Measurements from ENCODE around the gene NDUFA5. TPM values are rescaled to one million over a fixed set of nuclear protein-coding genes. Genes with fewer than 3 reads are reported as not detected.
A peak's percentile ranks its signal among the peaks of the same experiment; 100 is the strongest.
"Not testable (repeated sequence)": the region's sequence is repeated elsewhere in the genome, so short reads cannot be mapped to it uniquely, and the experiment has no call there.

NDUFA5 gene
- polyA plus RNA-seq, 2 donors: 43.6 to 94.0 TPM

- no peaks in the 10 kb centered on the region for H3K9me3 ChIP-seq (ENCODE audit: control insufficient read depth in 2 of 2, insufficient read depth in 1 of 2, low read depth in 1 of 2, low read length in 1 of 2)
- H3K27ac ChIP-seq (ENCODE audit: low read depth in 2 of 2, low read length in 1 of 2): no peak overlapping the region
- H3K27me3 ChIP-seq (ENCODE audit: control insufficient read depth in 1 of 2, insufficient read depth in 2 of 2, low read length in 2 of 2): no peaks in the 10 kb centered on the region
- H3K4me1 ChIP-seq (ENCODE audit: control insufficient read depth in 2 of 2, insufficient read depth in 2 of 2, low read length in 1 of 2): no peaks in the 10 kb centered on the region
- no peak overlapping the region for H3K4me3 ChIP-seq (ENCODE audit: low read depth in 1 of 2, low read length in 2 of 2)
- H3K36me3 ChIP-seq (ENCODE audit: control insufficient read depth in 2 of 2, insufficient read depth in 2 of 2, low read length in 1 of 2): no peaks in the 10 kb centered on the region
Measured at GRCh38 chr7:123562121-123562520, 4.5 kb upstream of the NDUFA5 start.

DNA sequence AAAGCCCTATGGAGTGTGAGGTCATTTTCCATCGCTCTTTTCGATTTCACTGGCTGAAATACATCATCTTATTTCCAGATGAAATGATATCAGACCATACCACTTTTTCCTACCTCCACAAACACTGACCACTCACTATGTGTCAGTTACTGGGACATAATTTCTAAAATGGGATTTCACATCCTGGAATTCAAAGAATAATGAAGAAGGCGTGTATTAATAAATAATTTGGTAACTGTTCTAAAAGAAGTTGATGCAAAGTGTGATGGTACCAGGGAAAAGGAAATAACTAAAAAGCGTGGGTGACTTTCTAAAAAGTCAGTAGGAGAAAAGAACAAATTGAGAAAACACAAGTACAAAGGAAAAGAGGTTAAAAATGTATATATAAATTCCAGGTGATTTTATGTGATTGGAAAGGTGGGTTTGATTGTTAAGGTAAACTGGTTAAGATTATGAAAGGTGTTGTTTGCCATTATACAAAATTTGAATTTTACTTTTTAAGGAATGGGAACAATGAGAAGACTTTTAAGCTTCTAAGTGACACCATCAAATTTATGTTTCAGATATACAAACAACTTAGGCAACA is 764 bp upstream of the NDUFA5 start:
- Histone ChIP-seq H3K27me3 (ENCODE audit: control insufficient read depth in 1 of 2, insufficient read depth in 2 of 2, low read length in 2 of 2) (no peaks in the 10 kb centered on the region), H3K36me3 (ENCODE audit: control insufficient read depth in 2 of 2, insufficient read depth in 2 of 2, low read length in 1 of 2) (no peaks in the 10 kb centered on the region), H3K9me3 (ENCODE audit: control insufficient read depth in 2 of 2, insufficient read depth in 1 of 2, low read depth in 1 of 2, low read length in 1 of 2) (no peaks in the 10 kb centered on the region), H3K4me3 (ENCODE audit: low read depth in 1 of 2, low read length in 2 of 2) (peak overlapping the region; percentile 79 to 99), H3K27ac (ENCODE audit: low read depth in 2 of 2, low read length in 1 of 2) (peak overlapping the region; percentile 68 to 69), H3K4me1 (ENCODE audit: control insufficient read depth in 2 of 2, insufficient read depth in 2 of 2, low read length in 1 of 2) (no peaks in the 10 kb centered on the region)
- WGBS, 2 donors: 47 to 56% methylated on average over 4 of the region's 4 CpGs

DNA sequence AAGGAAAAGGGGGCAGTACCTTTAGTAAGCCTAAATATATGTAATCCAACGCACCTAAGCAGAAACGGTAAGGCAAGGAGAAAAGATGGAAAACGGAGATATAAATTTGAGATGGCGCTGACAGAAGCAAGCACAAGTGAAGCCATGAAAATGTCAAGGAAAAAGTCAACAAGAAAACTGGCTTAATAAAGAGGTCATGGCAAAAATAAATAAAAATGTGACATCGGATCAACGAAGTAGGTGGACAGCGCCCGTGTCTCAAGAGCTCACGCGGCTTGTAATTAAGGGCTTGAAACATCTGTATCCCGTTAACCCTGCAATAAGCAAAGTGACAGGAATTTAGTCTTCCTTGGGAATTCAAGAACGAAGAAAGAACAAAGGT is 611 bp downstream of the NDUFA5 start:
- Histone ChIP-seq H3K36me3 (ENCODE audit: control insufficient read depth in 2 of 2, insufficient read depth in 2 of 2, low read length in 1 of 2) (peaks cover 0 to 3% of the 10 kb centered on the region in 2 donors), H3K4me3 (ENCODE audit: low read depth in 1 of 2, low read length in 2 of 2) (peak overlapping the region; percentile 79 to 99), H3K9me3 (ENCODE audit: control insufficient read depth in 2 of 2, insufficient read depth in 1 of 2, low read depth in 1 of 2, low read length in 1 of 2) (peaks cover 0 to 2% of the 10 kb centered on the region in 2 donors), H3K27ac (ENCODE audit: low read depth in 2 of 2, low read length in 1 of 2) (peak overlapping the region in 1 of 2 donors; percentile 96), H3K4me1 (ENCODE audit: control insufficient read depth in 2 of 2, insufficient read depth in 2 of 2, low read length in 1 of 2) (no peaks in the 10 kb centered on the region), H3K27me3 (ENCODE audit: control insufficient read depth in 1 of 2, insufficient read depth in 2 of 2, low read length in 2 of 2) (no peaks in the 10 kb centered on the region)
- WGBS, 2 donors: 2 to 4% methylated on average over 12 of the region's 12 CpGs

GRCh38 chr7:123555484-123555883 is 2.1 kb downstream of the NDUFA5 start:
- H3K27me3 ChIP-seq (ENCODE audit: control insufficient read depth in 1 of 2, insufficient read depth in 2 of 2, low read length in 2 of 2): no peaks in the 10 kb centered on the region
- H3K4me3 ChIP-seq (ENCODE audit: low read depth in 1 of 2, low read length in 2 of 2): no peak overlapping the region
- peaks cover 0 to 3% of the 10 kb centered on the region in 2 donors for H3K36me3 ChIP-seq (ENCODE audit: control insufficient read depth in 2 of 2, insufficient read depth in 2 of 2, low read length in 1 of 2)
- peaks cover 0 to 2% of the 10 kb centered on the region in 2 donors for H3K9me3 ChIP-seq (ENCODE audit: control insufficient read depth in 2 of 2, insufficient read depth in 1 of 2, low read depth in 1 of 2, low read length in 1 of 2)
- no peaks in the 10 kb centered on the region for H3K4me1 ChIP-seq (ENCODE audit: control insufficient read depth in 2 of 2, insufficient read depth in 2 of 2, low read length in 1 of 2)
- no peak overlapping the region for H3K27ac ChIP-seq (ENCODE audit: low read depth in 2 of 2, low read length in 1 of 2)

DNA sequence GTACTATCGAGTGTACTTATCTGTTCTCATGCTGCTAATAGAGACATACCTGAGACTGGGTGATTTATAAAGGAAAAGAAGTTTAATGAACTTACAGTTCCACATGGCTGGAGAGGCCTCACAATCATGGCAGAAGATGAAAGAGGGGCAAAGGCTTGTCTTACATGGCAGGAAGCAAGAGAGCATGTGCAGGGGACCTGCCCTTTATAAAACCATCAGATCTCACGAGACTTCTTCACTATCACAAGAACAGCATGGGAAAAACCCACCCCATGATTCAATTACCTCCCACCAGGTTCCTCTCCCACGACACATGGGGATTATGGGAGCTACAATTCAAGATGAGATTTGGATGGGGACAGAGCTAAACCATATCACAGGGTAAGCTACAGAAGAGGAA is 4.5 kb downstream of the NDUFA5 start:
- Histone ChIP-seq H3K36me3 (ENCODE audit: control insufficient read depth in 2 of 2, insufficient read depth in 2 of 2, low read length in 1 of 2) (peaks cover 3% of the 10 kb centered on the region in 2 donors), H3K4me3 (ENCODE audit: low read depth in 1 of 2, low read length in 2 of 2) (no peak overlapping the region), H3K27ac (ENCODE audit: low read depth in 2 of 2, low read length in 1 of 2) (no peak overlapping the region), H3K4me1 (ENCODE audit: control insufficient read depth in 2 of 2, insufficient read depth in 2 of 2, low read length in 1 of 2) (no peaks in the 10 kb centered on the region), H3K27me3 (ENCODE audit: control insufficient read depth in 1 of 2, insufficient read depth in 2 of 2, low read length in 2 of 2) (no peaks in the 10 kb centered on the region), H3K9me3 (ENCODE audit: control insufficient read depth in 2 of 2, insufficient read depth in 1 of 2, low read depth in 1 of 2, low read length in 1 of 2) (peaks cover 0 to 2% of the 10 kb centered on the region in 2 donors)
- WGBS, 2 donors: 89% methylated on average over 3 of the region's 3 CpGs

DNA sequence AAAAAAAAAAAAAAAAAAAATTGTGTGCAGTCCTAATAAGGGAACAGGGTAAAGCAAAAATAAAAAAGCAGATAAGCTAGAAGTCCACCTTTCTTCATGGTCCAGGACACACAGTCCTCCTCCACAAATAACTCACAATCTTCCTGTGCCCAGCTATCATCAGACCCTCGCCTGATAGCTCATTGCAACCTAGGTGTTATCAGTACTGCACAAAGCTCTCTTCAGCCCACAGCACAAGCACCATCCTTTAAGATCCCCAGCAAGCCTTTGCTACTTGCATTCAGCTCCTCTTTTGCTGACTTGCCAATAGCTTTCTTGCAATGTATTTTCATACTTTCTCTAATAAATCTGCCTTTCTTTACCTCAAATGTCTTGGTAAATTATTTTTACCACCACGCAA is 5.0 kb downstream of the NDUFA5 start:
- H3K4me1 ChIP-seq (ENCODE audit: control insufficient read depth in 2 of 2, insufficient read depth in 2 of 2, low read length in 1 of 2): no peaks in the 10 kb centered on the region
- H3K27me3 ChIP-seq (ENCODE audit: control insufficient read depth in 1 of 2, insufficient read depth in 2 of 2, low read length in 2 of 2): no peaks in the 10 kb centered on the region
- H3K9me3 ChIP-seq (ENCODE audit: control insufficient read depth in 2 of 2, insufficient read depth in 1 of 2, low read depth in 1 of 2, low read length in 1 of 2): peaks cover 0 to 2% of the 10 kb centered on the region in 2 donors
- no peak overlapping the region for H3K27ac ChIP-seq (ENCODE audit: low read depth in 2 of 2, low read length in 1 of 2)
- H3K36me3 ChIP-seq (ENCODE audit: control insufficient read depth in 2 of 2, insufficient read depth in 2 of 2, low read length in 1 of 2): peaks cover 3% of the 10 kb centered on the region in 2 donors
- 94 to 99% methylated on average over 2 of the region's 2 CpGs for WGBS, 2 donors
- no peak overlapping the region for H3K4me3 ChIP-seq (ENCODE audit: low read depth in 1 of 2, low read length in 2 of 2)

DNA sequence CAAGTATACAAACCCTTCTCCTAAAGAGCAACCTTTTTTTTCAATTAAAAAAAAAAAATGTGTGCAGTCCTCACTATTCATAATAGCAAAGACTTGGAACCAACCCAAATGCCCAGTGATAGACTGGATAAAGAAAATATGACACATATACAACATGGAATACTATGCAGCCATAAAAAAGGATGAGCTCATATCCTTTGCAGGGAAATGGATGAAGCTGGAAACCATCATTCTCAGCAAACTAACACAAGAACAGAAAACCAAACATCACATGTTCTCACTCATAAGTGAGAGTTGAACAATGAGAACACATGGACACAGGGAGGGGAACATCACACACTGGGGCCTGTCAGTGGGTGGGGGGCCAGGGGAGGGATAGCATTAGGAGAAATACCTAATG is 5.5 kb downstream of the NDUFA5 start:
- H3K27me3 ChIP-seq (ENCODE audit: control insufficient read depth in 1 of 2, insufficient read depth in 2 of 2, low read length in 2 of 2); H3K9me3 ChIP-seq (ENCODE audit: control insufficient read depth in 2 of 2, insufficient read depth in 1 of 2, low read depth in 1 of 2, low read length in 1 of 2); H3K27ac ChIP-seq (ENCODE audit: low read depth in 2 of 2, low read length in 1 of 2); H3K36me3 ChIP-seq (ENCODE audit: control insufficient read depth in 2 of 2, insufficient read depth in 2 of 2, low read length in 1 of 2); H3K4me1 ChIP-seq (ENCODE audit: control insufficient read depth in 2 of 2, insufficient read depth in 2 of 2, low read length in 1 of 2); H3K4me3 ChIP-seq (ENCODE audit: low read depth in 1 of 2, low read length in 2 of 2): not testable (repeated sequence)

DNA sequence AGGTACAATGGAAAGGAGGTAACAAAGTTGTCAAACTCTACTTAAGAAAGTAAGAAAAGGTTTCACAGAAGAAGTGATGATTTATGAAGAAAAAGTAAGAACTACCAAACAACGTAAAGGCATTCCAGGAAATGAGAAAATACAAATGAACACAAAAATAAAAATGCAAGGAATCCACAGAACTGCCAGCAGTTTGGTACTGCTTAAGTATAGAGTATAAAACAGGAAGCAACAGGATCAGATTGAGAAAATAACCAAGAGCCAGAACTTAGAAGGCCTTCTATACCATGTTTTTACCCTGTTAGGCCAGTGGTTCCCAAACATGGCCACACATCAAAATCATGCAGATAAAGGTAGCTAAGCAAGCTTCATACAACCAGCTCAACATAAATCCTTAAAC is 9.2 kb downstream of the NDUFA5 start:
- whole genome bisulfite sequencing, 2 donors: 85 to 89% methylated on average over 1 of the region's 1 CpG
- H3K27me3 ChIP-seq (ENCODE audit: control insufficient read depth in 1 of 2, insufficient read depth in 2 of 2, low read length in 2 of 2): no peaks in the 10 kb centered on the region
- H3K4me3 ChIP-seq (ENCODE audit: low read depth in 1 of 2, low read length in 2 of 2): no peak overlapping the region

GRCh38 chr7:123539871-123540270 is 17.7 kb downstream of the NDUFA5 start:
- Histone ChIP-seq H3K4me1 (ENCODE audit: control insufficient read depth in 2 of 2, insufficient read depth in 2 of 2, low read length in 1 of 2) (no peaks in the 10 kb centered on the region), H3K27me3 (ENCODE audit: control insufficient read depth in 1 of 2, insufficient read depth in 2 of 2, low read length in 2 of 2) (no peaks in the 10 kb centered on the region), H3K27ac (ENCODE audit: low read depth in 2 of 2, low read length in 1 of 2) (no peak overlapping the region), H3K9me3 (ENCODE audit: control insufficient read depth in 2 of 2, insufficient read depth in 1 of 2, low read depth in 1 of 2, low read length in 1 of 2) (no peaks in the 10 kb centered on the region), H3K4me3 (ENCODE audit: low read depth in 1 of 2, low read length in 2 of 2) (no peak overlapping the region), H3K36me3 (ENCODE audit: control insufficient read depth in 2 of 2, insufficient read depth in 2 of 2, low read length in 1 of 2) (no peaks in the 10 kb centered on the region)
- WGBS, 2 donors: 50 to 77% methylated on average over 1 of the region's 1 CpG

More for the DNA sequence above, 9.2 kb downstream of the NDUFA5 start:
- no peaks in the 10 kb centered on the region for H3K4me1 ChIP-seq (ENCODE audit: control insufficient read depth in 2 of 2, insufficient read depth in 2 of 2, low read length in 1 of 2)
- peaks cover 3% of the 10 kb centered on the region in 2 donors for H3K36me3 ChIP-seq (ENCODE audit: control insufficient read depth in 2 of 2, insufficient read depth in 2 of 2, low read length in 1 of 2)
- no peak overlapping the region for H3K27ac ChIP-seq (ENCODE audit: low read depth in 2 of 2, low read length in 1 of 2)
- peaks cover 0 to 2% of the 10 kb centered on the region in 2 donors for H3K9me3 ChIP-seq (ENCODE audit: control insufficient read depth in 2 of 2, insufficient read depth in 1 of 2, low read depth in 1 of 2, low read length in 1 of 2)

DNA sequence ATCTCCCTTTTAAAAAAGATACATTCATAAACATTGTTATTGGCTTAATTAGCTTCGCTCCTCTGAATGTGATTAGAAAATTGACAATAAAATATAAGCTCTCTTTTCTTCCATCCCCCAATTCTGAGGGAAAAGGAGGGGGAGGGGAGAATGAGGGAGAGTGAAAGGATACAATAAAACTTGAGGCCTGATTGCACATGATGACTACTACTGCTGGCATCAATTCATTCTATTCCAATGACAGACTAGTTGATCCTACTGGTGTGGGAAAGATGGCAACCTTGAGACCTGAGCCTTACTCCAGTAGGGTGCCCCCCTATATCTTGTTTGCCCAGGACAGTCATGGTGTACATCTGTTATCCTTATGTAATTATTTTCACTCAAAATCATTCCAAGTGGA is 18.7 kb downstream of the NDUFA5 start:
- Histone ChIP-seq H3K36me3 (ENCODE audit: control insufficient read depth in 2 of 2, insufficient read depth in 2 of 2, low read length in 1 of 2) (no peaks in the 10 kb centered on the region), H3K27ac (ENCODE audit: low read depth in 2 of 2, low read length in 1 of 2) (no peak overlapping the region), H3K9me3 (ENCODE audit: control insufficient read depth in 2 of 2, insufficient read depth in 1 of 2, low read depth in 1 of 2, low read length in 1 of 2) (no peaks in the 10 kb centered on the region), H3K4me3 (ENCODE audit: low read depth in 1 of 2, low read length in 2 of 2) (no peak overlapping the region), H3K27me3 (ENCODE audit: control insufficient read depth in 1 of 2, insufficient read depth in 2 of 2, low read length in 2 of 2) (no peaks in the 10 kb centered on the region), H3K4me1 (ENCODE audit: control insufficient read depth in 2 of 2, insufficient read depth in 2 of 2, low read length in 1 of 2) (no peaks in the 10 kb centered on the region)
- 94 to 98% methylated on average over 1 of the region's 1 CpG for WGBS, 2 donors

Data from esophagus (tissue), 2 donors.